HG03159 (cell line): ENCODE results near the gene BRSK2.
"Not testable (repeated sequence)": the region's sequence is repeated elsewhere in the genome, so short reads cannot be mapped to it uniquely, and the experiment has no call there.

Source experiments
- ATAC-seq: cut with Tn5 transposase; IDR thresholded peaks from one replicate; pipeline ENCODE4 v1.9.1; 2021; ENCODE audit warnings: mild to moderate bottlenecking, moderate library complexity; ENCODE audit not compliant: unreplicated experiment

The BRSK2 gene

DNA sequence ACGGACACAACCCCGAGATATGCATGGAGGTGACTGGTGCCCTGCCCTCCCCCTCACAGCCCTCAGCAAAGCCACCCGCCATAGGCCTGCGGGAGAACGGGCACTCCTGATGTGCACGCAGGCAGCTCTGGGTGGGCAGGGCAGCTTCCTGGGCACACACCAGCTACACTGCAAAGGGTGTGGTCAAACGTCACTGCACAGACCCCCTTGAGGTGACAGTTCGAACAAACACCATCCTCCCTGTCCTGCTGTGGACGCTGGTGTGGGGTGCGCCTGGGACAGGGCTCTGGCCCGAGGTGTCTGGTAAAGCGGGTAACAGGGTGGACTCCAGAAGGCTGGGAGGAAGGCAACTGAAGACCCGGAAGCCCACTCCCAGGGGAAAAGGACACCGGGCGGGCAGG, 118.8 kb downstream of the BRSK2 start:
- no peak for ATAC-seq

DNA sequence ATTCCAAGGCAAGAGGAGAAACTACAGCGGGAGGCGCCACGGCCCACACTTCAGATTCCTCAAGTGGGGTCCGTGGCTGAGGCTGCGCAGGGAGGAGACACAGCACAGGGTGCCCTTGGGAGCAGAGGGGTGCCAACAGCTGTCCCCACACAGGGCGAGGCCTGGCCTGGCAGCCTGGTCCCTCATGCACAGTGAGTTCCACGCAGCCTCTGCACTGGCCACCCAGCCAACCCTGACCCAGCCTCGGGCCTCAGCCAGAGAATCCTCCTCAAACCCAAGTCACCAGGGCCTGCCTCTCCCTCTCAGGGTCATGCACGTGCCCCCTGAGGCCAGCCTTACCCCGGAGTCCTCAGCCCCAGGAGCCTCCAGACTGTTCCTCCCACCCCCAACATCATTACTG, 119.3 kb downstream of the BRSK2 start:
- ATAC-seq = no peak

DNA sequence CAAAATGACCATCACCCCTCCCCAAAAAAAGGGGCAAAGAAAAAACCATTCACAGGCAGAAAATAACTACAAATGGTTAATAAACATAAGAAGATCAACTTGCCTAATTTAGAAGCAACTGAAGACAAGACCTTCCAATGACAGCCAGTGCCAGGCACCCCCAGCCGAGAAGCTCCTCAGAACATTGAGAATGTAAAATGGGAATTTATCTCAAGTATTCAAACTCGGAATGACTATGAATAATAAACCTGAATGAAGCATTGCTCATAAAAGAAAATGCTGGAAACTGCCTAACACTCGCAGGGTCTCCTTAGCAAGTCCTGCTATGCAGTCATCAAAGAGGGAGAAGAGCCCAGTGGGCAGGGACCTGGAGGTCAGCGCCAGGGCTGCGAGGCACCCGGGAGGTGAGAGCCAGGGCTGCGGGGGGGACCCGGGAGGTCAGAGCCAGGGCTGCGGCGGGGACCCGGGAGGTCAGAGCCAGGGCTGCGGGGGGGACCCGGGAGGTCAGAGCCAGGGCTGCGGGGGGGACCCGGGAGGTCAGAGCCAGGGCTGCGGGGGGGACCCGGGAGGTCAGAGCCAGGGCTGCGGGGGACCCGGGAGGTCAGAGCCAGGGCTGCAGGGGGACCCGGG, 120.0 kb downstream of the BRSK2 start:
- no peak for ATAC-seq

DNA sequence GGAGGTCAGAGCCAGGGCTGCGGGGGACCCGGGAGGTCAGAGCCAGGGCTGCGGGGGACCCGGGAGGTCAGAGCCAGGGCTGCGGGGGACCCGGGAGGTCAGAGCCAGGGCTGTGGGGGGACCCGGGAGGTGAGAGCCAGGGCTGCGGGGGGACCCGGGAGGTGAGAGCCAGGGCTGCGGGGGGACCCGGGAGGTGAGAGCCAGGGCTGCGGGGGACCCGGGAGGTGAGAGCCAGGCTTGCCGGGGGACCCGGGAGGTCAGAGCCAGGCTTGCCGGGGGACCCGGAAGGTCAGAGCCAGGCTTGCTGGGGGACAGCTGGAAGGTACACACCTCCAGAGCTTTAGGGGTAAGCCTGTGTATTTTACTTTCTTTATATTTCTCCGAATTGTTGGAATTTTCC, 120.6 kb downstream of the BRSK2 start:
- not testable (repeated sequence) for ATAC-seq

DNA sequence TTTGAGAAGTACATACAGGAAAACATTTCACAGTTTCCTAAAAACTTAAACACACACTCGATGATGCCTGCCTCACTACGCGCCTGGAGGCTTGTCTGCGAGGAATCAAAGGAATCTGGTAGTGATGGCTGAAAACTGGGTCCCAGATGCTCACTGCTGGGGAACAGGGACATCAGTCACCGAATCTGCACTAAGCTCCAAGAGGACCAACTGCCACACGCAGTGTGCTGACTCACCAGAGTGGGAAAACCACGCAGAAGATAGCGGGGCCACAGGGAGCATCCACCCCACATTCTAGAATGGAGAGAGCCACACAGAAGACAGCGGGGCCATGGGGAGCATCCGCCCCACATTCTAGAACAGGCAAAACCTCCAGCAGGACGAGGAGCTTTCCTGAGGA, 121.2 kb downstream of the BRSK2 start:
- ATAC-seq = no peak

DNA sequence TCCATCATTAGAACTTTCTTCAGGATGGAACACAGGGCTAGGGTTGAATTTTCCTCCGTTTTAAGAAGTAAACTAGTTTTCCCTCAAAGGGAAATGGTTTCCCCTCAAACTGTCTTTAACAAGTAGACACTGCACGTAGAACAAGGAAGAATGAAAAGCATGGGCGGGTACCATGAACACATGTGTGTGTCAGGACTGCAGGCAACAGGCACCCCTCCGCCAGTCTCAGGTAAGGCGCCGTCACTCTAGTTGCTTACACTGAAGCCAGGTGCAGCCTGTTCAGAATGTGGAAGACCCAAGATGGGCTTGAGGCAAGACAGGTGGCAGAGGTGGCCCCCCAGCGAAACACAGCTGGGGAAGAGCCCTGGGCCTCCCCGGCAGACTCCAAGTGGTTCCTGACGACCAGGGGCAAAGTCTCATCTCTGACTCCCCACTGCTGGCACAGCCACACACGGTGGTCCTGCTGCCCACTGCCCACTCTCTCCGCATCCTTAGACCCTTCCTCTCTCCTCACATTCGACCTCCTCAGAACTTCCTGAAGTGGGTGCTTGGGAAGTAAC, 122.3 kb downstream of the BRSK2 start:
- ATAC-seq = no peak
